ENCODE measurements around the gene KCNJ10. TPM values are rescaled to one million over a fixed set of nuclear protein-coding genes. Genes with fewer than 3 reads are reported as not detected.

The KCNJ10 gene
- total RNA-seq, 1 experiment from 2014 or later = 0.08 TPM

GRCh38 chr1:160097151-160097910 is 27.4 kb upstream of the KCNJ10 start:
- DNase-seq (ENCODE audit: low read depth, low spot score) (no peak), ATAC-seq (no peak)
- ChIA-PET POLR2A (no interaction called here), CTCF (no interaction called here)
- H3K27me3 ChIP-seq (ENCODE audit: control insufficient read depth, insufficient read depth, low read length) = no peaks in the 10 kb centered on the region
- TF ChIP-seq, protein P1, sequence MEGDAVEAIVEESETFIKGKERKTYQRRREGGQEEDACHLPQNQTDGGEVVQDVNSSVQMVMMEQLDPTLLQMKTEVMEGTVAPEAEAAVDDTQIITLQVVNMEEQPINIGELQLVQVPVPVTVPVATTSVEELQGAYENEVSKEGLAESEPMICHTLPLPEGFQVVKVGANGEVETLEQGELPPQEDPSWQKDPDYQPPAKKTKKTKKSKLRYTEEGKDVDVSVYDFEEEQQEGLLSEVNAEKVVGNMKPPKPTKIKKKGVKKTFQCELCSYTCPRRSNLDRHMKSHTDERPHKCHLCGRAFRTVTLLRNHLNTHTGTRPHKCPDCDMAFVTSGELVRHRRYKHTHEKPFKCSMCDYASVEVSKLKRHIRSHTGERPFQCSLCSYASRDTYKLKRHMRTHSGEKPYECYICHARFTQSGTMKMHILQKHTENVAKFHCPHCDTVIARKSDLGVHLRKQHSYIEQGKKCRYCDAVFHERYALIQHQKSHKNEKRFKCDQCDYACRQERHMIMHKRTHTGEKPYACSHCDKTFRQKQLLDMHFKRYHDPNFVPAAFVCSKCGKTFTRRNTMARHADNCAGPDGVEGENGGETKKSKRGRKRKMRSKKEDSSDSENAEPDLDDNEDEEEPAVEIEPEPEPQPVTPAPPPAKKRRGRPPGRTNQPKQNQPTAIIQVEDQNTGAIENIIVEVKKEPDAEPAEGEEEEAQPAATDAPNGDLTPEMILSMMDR (IDR thresholded peaks at IDR 0.05) = no peak
- TF ChIP-seq, protein P2, sequence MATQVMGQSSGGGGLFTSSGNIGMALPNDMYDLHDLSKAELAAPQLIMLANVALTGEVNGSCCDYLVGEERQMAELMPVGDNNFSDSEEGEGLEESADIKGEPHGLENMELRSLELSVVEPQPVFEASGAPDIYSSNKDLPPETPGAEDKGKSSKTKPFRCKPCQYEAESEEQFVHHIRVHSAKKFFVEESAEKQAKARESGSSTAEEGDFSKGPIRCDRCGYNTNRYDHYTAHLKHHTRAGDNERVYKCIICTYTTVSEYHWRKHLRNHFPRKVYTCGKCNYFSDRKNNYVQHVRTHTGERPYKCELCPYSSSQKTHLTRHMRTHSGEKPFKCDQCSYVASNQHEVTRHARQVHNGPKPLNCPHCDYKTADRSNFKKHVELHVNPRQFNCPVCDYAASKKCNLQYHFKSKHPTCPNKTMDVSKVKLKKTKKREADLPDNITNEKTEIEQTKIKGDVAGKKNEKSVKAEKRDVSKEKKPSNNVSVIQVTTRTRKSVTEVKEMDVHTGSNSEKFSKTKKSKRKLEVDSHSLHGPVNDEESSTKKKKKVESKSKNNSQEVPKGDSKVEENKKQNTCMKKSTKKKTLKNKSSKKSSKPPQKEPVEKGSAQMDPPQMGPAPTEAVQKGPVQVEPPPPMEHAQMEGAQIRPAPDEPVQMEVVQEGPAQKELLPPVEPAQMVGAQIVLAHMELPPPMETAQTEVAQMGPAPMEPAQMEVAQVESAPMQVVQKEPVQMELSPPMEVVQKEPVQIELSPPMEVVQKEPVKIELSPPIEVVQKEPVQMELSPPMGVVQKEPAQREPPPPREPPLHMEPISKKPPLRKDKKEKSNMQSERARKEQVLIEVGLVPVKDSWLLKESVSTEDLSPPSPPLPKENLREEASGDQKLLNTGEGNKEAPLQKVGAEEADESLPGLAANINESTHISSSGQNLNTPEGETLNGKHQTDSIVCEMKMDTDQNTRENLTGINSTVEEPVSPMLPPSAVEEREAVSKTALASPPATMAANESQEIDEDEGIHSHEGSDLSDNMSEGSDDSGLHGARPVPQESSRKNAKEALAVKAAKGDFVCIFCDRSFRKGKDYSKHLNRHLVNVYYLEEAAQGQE (IDR thresholded peaks at IDR 0.05; ENCODE audit: insufficient read depth in 1 of 2, low read depth in 2 of 2, low read length in 1 of 2) = no peak
- TF ChIP-seq SIN3A (IDR thresholded peaks at IDR 0.05; ENCODE audit: borderline replicate concordance, insufficient read depth, low read depth, low read length) (no peak), TCF7L2 (IDR thresholded peaks at IDR 0.05; ENCODE audit: low read depth, low read length) (no peak), POLR2AphosphoS5 (IDR thresholded peaks at IDR 0.05; ENCODE audit: low read depth, low read length) (no peak)
- intact Hi-C loops (cut with micrococcal nuclease; ENCODE audit: unreplicated experiment) = no loop called here
- H3K27ac ChIP-seq (ENCODE audit: low read length) = no peak overlapping the region
- in situ Hi-C loops (cut with HindIII; ENCODE audit: low pct_unique_long_range_greater_than_20kb, low sequenced_read_pairs) = no loop called here
- no peaks in the 10 kb centered on the region; the same call in 1 of the 2 replicates for H3K36me3 ChIP-seq (ENCODE audit: control insufficient read depth, insufficient read depth, low read length)
- H3K4me3 ChIP-seq (ENCODE audit: low read depth in 2 of 2, low read length in 2 of 2) = peak overlapping the region; percentile 60 to 74
- H3K9me3 ChIP-seq (ENCODE audit: control insufficient read depth, insufficient read depth, low read depth, low read length) = no peaks in the 10 kb centered on the region
- no TSS peak for BruUV-seq (replicated peaks)
- H3K4me1 ChIP-seq (ENCODE audit: control insufficient read depth, insufficient read depth, low read length) = peaks cover 3% of the 10 kb centered on the region; the same call in 1 of the 2 replicates

GRCh38 chr1:160096274-160097116 is 26.5 kb upstream of the KCNJ10 start:
- Histone ChIP-seq H3K4me3 (ENCODE audit: low read depth in 2 of 2, low read length in 2 of 2) (no peak overlapping the region), H3K27ac (ENCODE audit: low read length) (no peak overlapping the region), H3K27me3 (ENCODE audit: control insufficient read depth, insufficient read depth, low read length) (no peaks in the 10 kb centered on the region), H3K4me1 (ENCODE audit: control insufficient read depth, insufficient read depth, low read length) (peaks cover 3% of the 10 kb centered on the region; the same call in 1 of the 2 replicates), H3K36me3 (ENCODE audit: control insufficient read depth, insufficient read depth, low read length) (no peaks in the 10 kb centered on the region; the same call in 1 of the 2 replicates), H3K9me3 (ENCODE audit: control insufficient read depth, insufficient read depth, low read depth, low read length) (no peaks in the 10 kb centered on the region)
- ATAC-seq (no peak), DNase-seq (ENCODE audit: low read depth, low spot score) (no peak)
- ChIA-PET CTCF (no interaction called here), POLR2A (no interaction called here)
- TF ChIP-seq, protein P1 (IDR thresholded peaks at IDR 0.05) = no peak
- no peak for TF ChIP-seq SIN3A (IDR thresholded peaks at IDR 0.05; ENCODE audit: borderline replicate concordance, insufficient read depth, low read depth, low read length)
- TF ChIP-seq TCF7L2 (IDR thresholded peaks at IDR 0.05; ENCODE audit: low read depth, low read length) = no peak
- TF ChIP-seq POLR2AphosphoS5 (IDR thresholded peaks at IDR 0.05; ENCODE audit: low read depth, low read length) = no peak
- TF ChIP-seq, protein P2 (IDR thresholded peaks at IDR 0.05; ENCODE audit: insufficient read depth in 1 of 2, low read depth in 2 of 2, low read length in 1 of 2) = no peak
- intact Hi-C loops (cut with micrococcal nuclease; ENCODE audit: unreplicated experiment) = no loop called here
- in situ Hi-C loops (cut with HindIII; ENCODE audit: low pct_unique_long_range_greater_than_20kb, low sequenced_read_pairs) = no loop called here
- BruUV-seq (replicated peaks) = no TSS peak
